ENCODE data around the gene IRF2BP2.
A peak's percentile ranks its signal among the peaks of the same experiment; 100 is the strongest.

The IRF2BP2 gene

DNA sequence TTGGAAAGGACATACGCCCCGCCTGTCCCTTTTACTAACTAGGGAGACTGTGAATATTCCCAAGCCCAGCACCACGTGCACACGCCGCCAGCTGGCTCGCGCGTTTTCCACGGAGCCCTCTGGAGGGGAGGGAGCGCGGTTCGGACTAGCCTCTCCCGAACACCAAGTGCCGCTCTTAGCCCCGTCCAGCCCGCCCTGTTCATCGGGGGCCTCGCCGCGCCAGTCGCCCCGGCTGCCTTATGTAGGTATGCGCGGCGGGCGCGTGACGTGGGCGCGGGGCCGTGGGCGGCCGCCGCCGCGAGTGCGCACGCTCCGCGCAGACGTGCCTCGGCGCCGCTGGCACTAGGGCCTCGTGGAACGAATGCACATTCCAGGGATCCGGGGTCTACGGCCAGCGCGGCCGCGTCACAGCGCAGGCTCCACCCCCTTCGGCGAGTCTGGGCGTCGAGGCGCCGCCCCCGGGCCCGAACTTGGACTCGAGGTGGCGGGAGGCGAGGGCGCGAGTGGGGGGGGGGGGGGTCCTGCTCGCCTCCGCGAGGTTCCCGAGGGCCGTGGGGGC is 767 bp upstream of the IRF2BP2 start:
- peaks cover 34% of the 10 kb centered on the region for H3K4me1 ChIP-seq (ENCODE audit: insufficient read depth, low read length)
- no peaks in the 10 kb centered on the region for H3K27me3 ChIP-seq (ENCODE audit: control insufficient read depth in 1 of 2, insufficient read depth in 2 of 2, low read length in 2 of 2)
- no peaks in the 10 kb centered on the region for H3K9me3 ChIP-seq (ENCODE audit: low read length)

DNA sequence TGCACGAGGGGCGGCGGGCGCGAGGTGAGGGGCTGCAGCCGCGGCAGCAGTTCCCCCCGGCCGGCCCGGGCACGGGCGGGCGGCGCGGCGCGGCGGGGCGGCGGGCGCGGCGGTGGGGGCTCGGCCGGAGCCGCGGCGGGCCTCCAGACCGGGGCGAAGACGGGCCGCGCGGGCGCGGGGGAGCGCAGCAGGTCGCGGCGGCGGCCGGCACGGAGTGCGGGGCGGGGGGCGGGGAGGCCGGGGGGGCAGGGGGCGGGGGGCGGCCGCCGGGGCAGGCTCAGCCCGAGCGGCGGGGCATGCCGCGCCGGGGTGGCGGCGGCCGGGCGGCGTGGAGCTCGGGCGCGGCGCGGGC is 311 bp downstream of the IRF2BP2 start:
- H3K9me3 ChIP-seq (ENCODE audit: low read length): no peaks in the 10 kb centered on the region
- H3K9ac ChIP-seq (ENCODE audit: low read length): no peak overlapping the region
- no peak overlapping the region for H3K4me3 ChIP-seq (ENCODE audit: low read depth in 1 of 2, low read length in 2 of 2)
- H3K36me3 ChIP-seq (ENCODE audit: insufficient read depth, low read length): peaks cover 28% of the 10 kb centered on the region
- H3K4me1 ChIP-seq (ENCODE audit: insufficient read depth, low read length): peaks cover 34% of the 10 kb centered on the region
- no peak overlapping the region for H3K27ac ChIP-seq (ENCODE audit: low read depth, low read length)
- H3K27me3 ChIP-seq (ENCODE audit: control insufficient read depth in 1 of 2, insufficient read depth in 2 of 2, low read length in 2 of 2): no peaks in the 10 kb centered on the region

More for the DNA sequence above, 767 bp upstream of the IRF2BP2 start:
- peak overlapping the region; percentile 99 for H3K27ac ChIP-seq (ENCODE audit: low read depth, low read length)
- H3K4me3 ChIP-seq (ENCODE audit: low read depth in 1 of 2, low read length in 2 of 2): peak overlapping the region; percentile 58 to 77
- peak overlapping the region; percentile 97 for H3K9ac ChIP-seq (ENCODE audit: low read length)
- H3K36me3 ChIP-seq (ENCODE audit: insufficient read depth, low read length): peaks cover 24% of the 10 kb centered on the region

DNA sequence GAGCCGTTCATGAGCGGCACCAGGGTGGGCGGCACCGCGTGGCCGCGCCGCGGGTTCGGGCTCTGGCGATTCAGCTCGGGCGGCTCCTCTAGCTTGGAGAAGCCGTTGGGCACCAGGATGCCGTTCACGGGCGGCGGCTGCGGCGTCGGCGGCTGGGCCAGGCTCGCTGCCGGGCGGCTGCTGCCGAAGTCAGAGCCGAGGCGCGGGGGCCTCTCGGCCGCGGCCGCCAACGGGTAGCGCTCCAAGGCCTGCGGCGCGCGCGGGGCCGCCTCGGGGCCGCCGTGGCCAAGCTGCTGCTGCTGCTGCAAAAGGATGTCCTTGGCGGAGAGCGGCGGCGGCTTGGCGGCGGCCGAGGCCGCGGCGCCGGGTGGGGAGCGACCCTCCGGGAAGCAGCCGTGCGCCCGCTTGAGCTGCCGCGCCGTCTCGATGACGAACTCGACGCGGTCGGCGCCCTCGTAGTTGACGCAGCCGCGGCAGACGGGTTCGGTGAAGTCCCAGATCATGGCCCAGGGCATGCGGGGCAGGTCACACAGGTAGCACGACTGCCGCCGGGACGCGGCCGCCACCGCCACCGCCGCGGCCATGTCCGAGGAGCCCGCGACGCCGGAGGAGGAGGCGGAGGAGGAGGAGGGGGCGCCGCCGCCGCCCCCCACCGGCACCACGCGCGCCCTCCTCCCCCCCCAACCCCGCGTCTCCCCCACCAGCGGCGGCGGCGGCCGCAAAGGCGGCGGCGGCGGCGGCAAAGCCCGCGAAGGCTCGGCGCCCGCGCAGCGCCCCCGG is 877 bp downstream of the IRF2BP2 start:
- peak overlapping the region; percentile 90 for H3K27ac ChIP-seq (ENCODE audit: low read depth, low read length)
- H3K4me3 ChIP-seq (ENCODE audit: low read depth in 1 of 2, low read length in 2 of 2): peak overlapping the region; percentile 56 to 86
- peaks cover 28% of the 10 kb centered on the region for H3K36me3 ChIP-seq (ENCODE audit: insufficient read depth, low read length)
- H3K9ac ChIP-seq (ENCODE audit: low read length): peak overlapping the region; percentile 94
- H3K27me3 ChIP-seq (ENCODE audit: control insufficient read depth in 1 of 2, insufficient read depth in 2 of 2, low read length in 2 of 2): no peaks in the 10 kb centered on the region
- peaks cover 29% of the 10 kb centered on the region for H3K4me1 ChIP-seq (ENCODE audit: insufficient read depth, low read length)
- no peaks in the 10 kb centered on the region for H3K9me3 ChIP-seq (ENCODE audit: low read length)

DNA sequence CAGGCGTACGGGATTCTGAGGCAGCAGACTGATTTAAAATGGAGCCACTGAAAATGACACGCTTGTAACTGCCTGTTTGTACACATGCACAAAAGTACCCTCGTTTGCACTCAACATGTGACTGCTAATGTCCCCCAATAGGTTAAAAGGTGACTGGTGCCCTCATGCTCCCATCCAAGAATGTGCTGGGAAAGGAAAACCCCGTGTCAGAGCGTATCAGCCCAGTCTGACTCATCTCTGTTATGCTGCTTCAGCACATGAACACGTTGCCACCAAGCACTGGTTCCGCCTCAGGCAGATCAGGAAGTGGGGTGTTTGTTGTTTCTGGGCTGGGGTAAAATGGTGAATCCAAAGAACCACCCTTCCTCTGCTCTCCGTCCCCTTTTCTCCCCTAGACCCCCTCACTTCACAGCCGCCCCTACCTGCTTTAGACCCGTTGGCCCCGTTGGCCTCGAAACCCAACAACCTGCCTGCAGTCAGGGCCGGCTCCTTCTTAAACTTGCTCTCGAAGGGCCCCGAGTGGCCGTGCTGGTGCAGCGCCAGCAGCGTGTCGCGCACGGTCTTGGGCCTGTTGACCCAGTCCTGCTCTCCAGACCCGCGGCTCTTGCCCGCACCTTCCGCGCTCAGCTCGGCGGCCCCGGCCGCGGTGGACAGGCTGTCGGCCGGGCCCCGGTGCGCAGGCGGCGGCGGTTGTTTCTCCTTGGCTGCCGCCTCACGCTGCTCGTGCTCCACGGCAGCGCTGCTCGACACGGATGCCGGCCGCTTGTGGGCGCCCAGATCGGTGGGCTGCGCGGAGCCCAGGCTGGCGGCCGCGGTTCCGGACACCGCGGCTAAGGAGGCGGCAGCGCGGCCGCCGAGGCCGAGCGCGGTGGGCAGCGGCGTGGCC is 1.7 kb downstream of the IRF2BP2 start:
- peaks cover 28% of the 10 kb centered on the region for H3K36me3 ChIP-seq (ENCODE audit: insufficient read depth, low read length)
- no peaks in the 10 kb centered on the region for H3K27me3 ChIP-seq (ENCODE audit: control insufficient read depth in 1 of 2, insufficient read depth in 2 of 2, low read length in 2 of 2)
- peak overlapping the region; percentile 94 for H3K9ac ChIP-seq (ENCODE audit: low read length)
- no peaks in the 10 kb centered on the region for H3K9me3 ChIP-seq (ENCODE audit: low read length)
- peak overlapping the region; percentile 56 to 86 for H3K4me3 ChIP-seq (ENCODE audit: low read depth in 1 of 2, low read length in 2 of 2)
- peaks cover 27% of the 10 kb centered on the region for H3K4me1 ChIP-seq (ENCODE audit: insufficient read depth, low read length)
- peak overlapping the region; percentile 90 for H3K27ac ChIP-seq (ENCODE audit: low read depth, low read length)

DNA sequence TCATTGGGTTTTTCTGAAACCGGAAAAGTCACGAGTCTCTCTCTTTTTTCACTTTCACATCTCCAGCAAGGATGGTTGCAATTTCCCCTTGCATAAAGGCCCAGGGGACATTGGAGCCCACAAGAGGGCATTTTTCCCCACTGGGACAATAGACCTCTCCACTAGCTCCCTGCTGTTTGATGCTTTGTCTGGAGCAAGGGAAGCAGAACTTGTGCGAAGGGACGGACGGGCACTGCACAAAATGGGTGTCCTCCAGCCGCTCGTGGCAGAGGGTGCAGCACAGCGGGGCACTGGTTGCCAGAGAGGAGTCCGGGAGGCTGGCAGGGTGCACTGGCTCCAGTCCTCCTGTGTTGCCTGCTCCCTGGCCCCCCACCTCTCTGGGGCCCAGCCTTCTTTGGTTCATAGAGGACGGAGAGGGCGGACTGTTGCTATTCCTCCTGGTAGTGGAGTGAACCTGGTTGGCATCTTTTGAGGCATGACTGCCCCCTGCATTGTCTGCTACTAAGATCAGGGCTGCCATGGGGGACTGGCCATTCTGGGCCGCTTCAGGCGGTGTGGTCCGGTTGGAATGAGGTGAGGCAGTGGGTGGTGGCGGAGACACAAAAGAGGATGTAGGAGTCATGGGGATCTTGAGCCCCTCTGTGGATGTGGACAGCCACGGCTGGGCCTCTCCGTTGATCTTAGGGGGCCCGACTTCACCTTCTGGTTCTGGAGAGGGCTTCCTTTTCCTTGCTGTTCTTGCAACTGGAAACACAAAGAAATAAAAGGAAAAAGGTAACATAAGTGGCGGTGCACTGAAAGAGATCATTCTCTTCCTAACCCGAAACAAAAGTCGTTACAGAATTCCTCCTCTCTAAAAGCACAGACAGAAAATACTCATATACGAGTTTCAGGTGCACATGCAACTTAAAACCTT is 2.6 kb downstream of the IRF2BP2 start:
- H3K36me3 ChIP-seq (ENCODE audit: insufficient read depth, low read length): peaks cover 35% of the 10 kb centered on the region
- no peaks in the 10 kb centered on the region for H3K27me3 ChIP-seq (ENCODE audit: control insufficient read depth in 1 of 2, insufficient read depth in 2 of 2, low read length in 2 of 2)
- no peaks in the 10 kb centered on the region for H3K9me3 ChIP-seq (ENCODE audit: low read length)
- peak overlapping the region; percentile 90 for H3K27ac ChIP-seq (ENCODE audit: low read depth, low read length)
- peak overlapping the region; percentile 94 for H3K9ac ChIP-seq (ENCODE audit: low read length)
- peaks cover 27% of the 10 kb centered on the region for H3K4me1 ChIP-seq (ENCODE audit: insufficient read depth, low read length)
- H3K4me3 ChIP-seq (ENCODE audit: low read depth in 1 of 2, low read length in 2 of 2): peak overlapping the region; percentile 56 to 86

DNA sequence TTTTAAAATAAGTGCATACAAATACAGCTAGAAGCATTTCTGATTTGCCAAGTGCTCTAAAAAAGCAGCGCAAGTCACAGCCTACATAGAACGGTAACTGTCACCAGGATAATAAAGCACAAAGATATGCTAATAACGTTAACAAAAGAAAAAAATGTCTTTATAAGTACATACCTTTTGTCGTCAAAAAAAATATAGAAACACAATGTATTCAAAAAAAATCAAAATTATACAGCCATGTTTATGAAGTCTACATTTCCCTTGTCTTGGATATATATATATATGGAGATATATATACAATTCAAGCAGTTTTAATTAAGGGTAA is 3.2 kb downstream of the IRF2BP2 start:
- Histone ChIP-seq H3K27ac (ENCODE audit: low read depth, low read length) (peak overlapping the region; percentile 90), H3K36me3 (ENCODE audit: insufficient read depth, low read length) (peaks cover 35% of the 10 kb centered on the region), H3K4me3 (ENCODE audit: low read depth in 1 of 2, low read length in 2 of 2) (peak overlapping the region; percentile 56 to 86), H3K27me3 (ENCODE audit: control insufficient read depth in 1 of 2, insufficient read depth in 2 of 2, low read length in 2 of 2) (no peaks in the 10 kb centered on the region), H3K9ac (ENCODE audit: low read length) (peak overlapping the region; percentile 94), H3K4me1 (ENCODE audit: insufficient read depth, low read length) (peaks cover 26% of the 10 kb centered on the region), H3K9me3 (ENCODE audit: low read length) (no peaks in the 10 kb centered on the region)

DNA sequence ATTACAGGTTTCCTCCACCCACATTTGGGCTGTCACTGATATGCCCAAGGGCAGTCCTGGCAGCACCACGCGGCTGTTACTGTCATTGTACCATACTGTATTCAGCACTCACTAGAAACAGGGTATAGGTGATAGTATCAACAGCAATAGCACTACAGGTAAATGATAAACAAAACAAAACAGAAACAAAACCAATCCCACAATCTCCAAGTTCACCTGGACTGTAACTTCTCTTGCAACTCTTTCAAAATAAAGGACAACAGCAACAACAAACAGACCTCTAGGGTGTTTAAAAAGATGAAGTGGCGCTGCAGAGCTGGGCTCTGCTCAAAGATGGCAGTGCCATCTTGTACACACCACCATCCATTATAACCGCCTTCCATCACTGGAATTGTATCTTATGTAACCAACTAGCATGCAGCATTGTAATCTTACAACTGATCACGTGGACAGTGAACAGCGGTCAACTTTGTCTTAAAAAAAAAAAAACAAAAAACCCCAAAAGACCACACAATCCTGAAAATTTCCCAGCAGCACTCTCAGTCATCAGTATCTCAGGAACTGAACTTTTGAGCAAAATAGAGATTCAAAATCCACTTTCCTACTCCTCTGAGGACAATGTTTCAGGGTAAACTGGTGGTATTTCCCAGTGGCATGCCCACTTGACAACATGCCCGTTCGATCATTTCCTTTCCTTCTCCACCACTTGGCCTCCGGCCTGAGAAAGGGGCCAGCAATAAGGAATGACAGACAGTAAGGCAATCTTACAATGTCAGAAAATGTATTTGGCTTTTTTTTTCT is 3.8 kb downstream of the IRF2BP2 start:
- Histone ChIP-seq H3K9ac (ENCODE audit: low read length) (peak overlapping the region; percentile 94), H3K4me3 (ENCODE audit: low read depth in 1 of 2, low read length in 2 of 2) (peak overlapping the region; percentile 56 to 86), H3K27me3 (ENCODE audit: control insufficient read depth in 1 of 2, insufficient read depth in 2 of 2, low read length in 2 of 2) (no peaks in the 10 kb centered on the region), H3K4me1 (ENCODE audit: insufficient read depth, low read length) (peaks cover 27% of the 10 kb centered on the region), H3K36me3 (ENCODE audit: insufficient read depth, low read length) (peaks cover 35% of the 10 kb centered on the region), H3K9me3 (ENCODE audit: low read length) (no peaks in the 10 kb centered on the region), H3K27ac (ENCODE audit: low read depth, low read length) (peak overlapping the region; percentile 90)

DNA sequence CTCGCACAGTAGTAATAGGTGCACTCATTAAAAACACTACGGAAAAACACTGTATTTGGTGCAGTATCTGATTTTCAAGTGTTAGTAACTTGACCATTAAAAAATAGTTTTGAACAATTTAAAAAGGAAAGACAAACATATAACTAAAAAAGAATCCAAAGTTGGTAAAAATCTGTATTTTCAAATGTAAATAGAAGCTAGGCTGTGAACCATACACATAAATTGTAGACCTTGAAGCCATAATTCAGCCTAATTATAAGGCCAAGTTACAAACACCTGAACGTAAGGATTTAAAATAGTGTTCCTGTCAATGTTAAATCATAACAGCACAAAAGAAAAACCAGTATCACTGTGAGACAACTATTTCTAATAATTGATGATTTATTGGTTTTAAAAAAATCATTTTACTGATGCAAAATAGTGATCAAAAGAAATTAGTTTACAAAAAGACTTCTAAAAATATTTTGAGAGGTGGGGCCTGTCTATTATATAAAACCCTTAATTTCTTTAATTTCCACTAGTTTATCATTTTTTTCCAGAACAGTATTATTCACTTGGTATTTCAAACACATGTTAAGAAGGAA is 4.5 kb downstream of the IRF2BP2 start:
- peak overlapping the region; percentile 90 for H3K27ac ChIP-seq (ENCODE audit: low read depth, low read length)
- peaks cover 34% of the 10 kb centered on the region for H3K4me1 ChIP-seq (ENCODE audit: insufficient read depth, low read length)
- H3K9ac ChIP-seq (ENCODE audit: low read length): peak overlapping the region; percentile 94
- H3K27me3 ChIP-seq (ENCODE audit: control insufficient read depth in 1 of 2, insufficient read depth in 2 of 2, low read length in 2 of 2): no peaks in the 10 kb centered on the region
- peaks cover 35% of the 10 kb centered on the region for H3K36me3 ChIP-seq (ENCODE audit: insufficient read depth, low read length)
- H3K9me3 ChIP-seq (ENCODE audit: low read length): no peaks in the 10 kb centered on the region
- peak overlapping the region; percentile 56 to 86 for H3K4me3 ChIP-seq (ENCODE audit: low read depth in 1 of 2, low read length in 2 of 2)

DNA sequence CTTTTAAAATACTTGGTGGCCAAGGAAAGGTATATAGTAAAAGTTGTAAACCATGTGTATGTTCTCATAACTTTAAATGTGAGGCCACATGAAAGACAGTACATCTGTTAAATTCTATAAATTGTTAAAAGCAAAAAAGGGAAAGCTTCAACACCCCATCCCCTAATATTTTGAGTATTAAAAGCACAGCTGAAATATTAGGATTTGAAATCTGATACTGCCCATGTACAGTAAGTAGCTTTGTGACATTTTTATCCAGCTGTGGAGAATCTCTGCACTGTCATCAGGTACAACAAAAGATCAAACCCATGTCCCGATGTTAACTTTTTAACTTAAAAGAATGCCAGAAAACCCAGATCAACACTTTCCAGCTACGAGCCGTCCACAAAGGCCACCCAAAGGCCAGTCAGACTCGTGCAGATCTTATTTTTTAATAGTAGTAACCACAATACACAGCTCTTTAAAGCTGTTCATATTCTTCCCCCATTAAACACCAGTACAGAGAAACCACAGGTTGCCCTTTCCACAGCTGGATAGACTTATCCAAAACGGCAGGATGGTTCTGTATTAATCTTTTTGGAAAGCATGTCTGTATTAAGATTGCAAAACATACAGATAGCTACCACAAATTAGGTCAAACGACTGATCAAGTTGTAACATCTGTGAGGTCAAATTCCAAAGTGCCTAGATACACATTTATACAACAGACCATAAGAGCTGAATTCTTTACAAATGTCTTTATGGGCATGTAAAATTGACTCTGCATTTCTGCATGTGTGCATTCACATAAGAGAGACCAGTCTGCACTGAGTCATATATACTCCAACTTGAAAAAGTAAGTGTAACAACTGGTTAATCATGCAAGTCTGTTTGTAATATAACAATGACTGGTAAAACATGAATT is 5.2 kb downstream of the IRF2BP2 start:
- peak overlapping the region; percentile 94 for H3K9ac ChIP-seq (ENCODE audit: low read length)
- peaks cover 35% of the 10 kb centered on the region for H3K36me3 ChIP-seq (ENCODE audit: insufficient read depth, low read length)
- H3K27ac ChIP-seq (ENCODE audit: low read depth, low read length): peak overlapping the region; percentile 90
- H3K4me3 ChIP-seq (ENCODE audit: low read depth in 1 of 2, low read length in 2 of 2): peak overlapping the region; percentile 56 to 86
- H3K9me3 ChIP-seq (ENCODE audit: low read length): no peaks in the 10 kb centered on the region
- no peaks in the 10 kb centered on the region for H3K27me3 ChIP-seq (ENCODE audit: control insufficient read depth in 1 of 2, insufficient read depth in 2 of 2, low read length in 2 of 2)
- H3K4me1 ChIP-seq (ENCODE audit: insufficient read depth, low read length): peaks cover 36% of the 10 kb centered on the region

Measured in muscle layer of colon (tissue), 2 donors.